Lower leg skin (tissue), 3 donors: ENCODE results near the gene MED29.

Experiments used
- POLR2A ChIP-seq, 2 donors: fragments of 450-650 bp; IDR thresholded peaks; one replicate each; pipeline ENCODE4 v1.6.1; 2016 to 2017; ENCODE audit warnings: antibody characterized with exemption in 2 of 2, mild to moderate bottlenecking in 1 of 2, moderate library complexity in 1 of 2
- TF ChIP-seq, protein P1 (sequence below), 3 donors: fragments of 450-650 bp; IDR thresholded peaks; one replicate each; pipeline ENCODE4 v1.5.1; 2016; ENCODE audit warnings: antibody characterized with exemption in 3 of 3, mild to moderate bottlenecking in 3 of 3, moderate library complexity in 2 of 3

DNA sequence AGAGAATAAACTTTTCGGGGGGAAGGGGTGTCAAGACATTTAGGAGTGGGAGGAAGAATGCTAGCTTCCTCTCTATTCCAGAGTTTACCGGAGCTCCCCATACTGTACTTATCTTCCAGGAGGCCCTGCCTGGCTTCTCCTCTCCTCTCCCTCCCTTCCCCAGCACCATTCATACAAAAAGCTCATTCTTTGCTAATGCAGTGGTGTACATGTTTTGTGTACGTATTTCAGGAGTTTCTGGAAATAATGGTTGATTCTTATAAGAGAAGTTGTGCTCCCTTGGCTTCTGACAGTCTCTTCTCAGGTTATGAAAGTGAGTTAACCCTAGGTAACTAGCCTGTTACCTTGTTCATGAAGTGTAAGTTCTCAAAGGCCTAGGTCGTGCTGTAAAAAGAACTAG lies 41.9 kb upstream of the MED29 start:
- TF ChIP-seq, protein P1, sequence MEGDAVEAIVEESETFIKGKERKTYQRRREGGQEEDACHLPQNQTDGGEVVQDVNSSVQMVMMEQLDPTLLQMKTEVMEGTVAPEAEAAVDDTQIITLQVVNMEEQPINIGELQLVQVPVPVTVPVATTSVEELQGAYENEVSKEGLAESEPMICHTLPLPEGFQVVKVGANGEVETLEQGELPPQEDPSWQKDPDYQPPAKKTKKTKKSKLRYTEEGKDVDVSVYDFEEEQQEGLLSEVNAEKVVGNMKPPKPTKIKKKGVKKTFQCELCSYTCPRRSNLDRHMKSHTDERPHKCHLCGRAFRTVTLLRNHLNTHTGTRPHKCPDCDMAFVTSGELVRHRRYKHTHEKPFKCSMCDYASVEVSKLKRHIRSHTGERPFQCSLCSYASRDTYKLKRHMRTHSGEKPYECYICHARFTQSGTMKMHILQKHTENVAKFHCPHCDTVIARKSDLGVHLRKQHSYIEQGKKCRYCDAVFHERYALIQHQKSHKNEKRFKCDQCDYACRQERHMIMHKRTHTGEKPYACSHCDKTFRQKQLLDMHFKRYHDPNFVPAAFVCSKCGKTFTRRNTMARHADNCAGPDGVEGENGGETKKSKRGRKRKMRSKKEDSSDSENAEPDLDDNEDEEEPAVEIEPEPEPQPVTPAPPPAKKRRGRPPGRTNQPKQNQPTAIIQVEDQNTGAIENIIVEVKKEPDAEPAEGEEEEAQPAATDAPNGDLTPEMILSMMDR (IDR thresholded peaks at IDR 0.05), result no peak
- no peak for TF ChIP-seq POLR2A (IDR thresholded peaks at IDR 0.05)
